ENCODE measurements around the gene LZIC.

LZIC gene

GRCh38 chr1:9912264-9912936 lies 30.8 kb downstream of the LZIC start:
- TF ChIP-seq CTCF (conservative IDR thresholded peaks at IDR 0.05; ENCODE audit: low read depth, low read length), result no peak
- DNase-seq (ENCODE audit: low read depth), result no peak
- no peak overlapping the region for H3K4me3 ChIP-seq (ENCODE audit: low read length)

GRCh38 chr1:9910423-9911178 lies 32.6 kb downstream of the LZIC start:
- peak; percentile 95 for DNase-seq (ENCODE audit: low read depth)
- peak overlapping the region; percentile 75 for H3K4me3 ChIP-seq (ENCODE audit: low read length)
- TF ChIP-seq CTCF (conservative IDR thresholded peaks at IDR 0.05; ENCODE audit: low read depth, low read length), result no peak

GRCh38 chr1:9910076-9910422 lies 33.1 kb downstream of the LZIC start, which contains the start of gene CTNNBIP1:
Gene CTNNBIP1, minus strand, starts transcription at chr1:9910269. Its CDS starts 38,205 bp downstream, at chr1:9872064.
- H3K4me3 ChIP-seq (ENCODE audit: low read length), result peak within 1 kb of the TSS; percentile 75
- no peak for DNase-seq (ENCODE audit: low read depth)
- TF ChIP-seq CTCF (conservative IDR thresholded peaks at IDR 0.05; ENCODE audit: low read depth, low read length), result no peak

GRCh38 chr1:9909234-9910046 lies 33.8 kb downstream of the LZIC start:
- no peak for DNase-seq (ENCODE audit: low read depth)
- no peak for TF ChIP-seq CTCF (conservative IDR thresholded peaks at IDR 0.05; ENCODE audit: low read depth, low read length)
- peak overlapping the region; percentile 72 for H3K4me3 ChIP-seq (ENCODE audit: low read length)

- TF ChIP-seq CTCF (conservative IDR thresholded peaks at IDR 0.05; ENCODE audit: low read depth, low read length), result no peak
- no peak for DNase-seq (ENCODE audit: low read depth)
- H3K4me3 ChIP-seq (ENCODE audit: low read length), result peak overlapping the region; percentile 72
Measured at GRCh38 chr1:9908871-9909233, 34.3 kb downstream of the LZIC start.

- H3K4me3 ChIP-seq (ENCODE audit: low read length), result no peak overlapping the region
- DNase-seq (ENCODE audit: low read depth), result no peak
- no peak for TF ChIP-seq CTCF (conservative IDR thresholded peaks at IDR 0.05; ENCODE audit: low read depth, low read length)
Measured at GRCh38 chr1:9907441-9907840, 35.8 kb downstream of the LZIC start.
